IMR-90 (cell line): ENCODE results near the gene PRSS56. TPM values are rescaled to one million over a fixed set of nuclear protein-coding genes. Genes with fewer than 3 reads are reported as not detected.

Source experiments
- ATAC-seq: fragments of 200-7000 bp; cut with Tn5 transposase; 2 replicates; pipeline ENCODE4 v1.9.1; 2020; ENCODE audit warnings: low read depth, mild to moderate bottlenecking, moderate library complexity
- BruUV-seq: library from RNA; stranded (reverse); fragments of 400-500 nt; replicated peaks from 2 replicates; lab custom pipeline; 2021; lab: Mats Ljungman, UMichigan
- CTCF ChIA-PET: fragments of 300-600 bp; formaldehyde crosslinking; extraction: SDS; loops from one replicate; lab custom pipeline; 2021; ENCODE audit warnings: antibody characterized with exemption; lab: Yijun Ruan, JAX
- POLR2A ChIA-PET: fragments of 300-600 bp; sonication (Branson Sonifier 250); formaldehyde crosslinking; loops from one replicate; lab custom pipeline; 2022; ENCODE audit warnings: antibody characterized with exemption; ENCODE audit not compliant: unreplicated experiment; lab: Charles Lee
- DNase-seq: peaks from one replicate; pipeline ENCODE4 v3.0.0; 2013
- H2AFZ ChIP-seq: replicated peaks from 2 replicates; pipeline ENCODE3; 2013; ENCODE audit warnings: low read length, mild to moderate bottlenecking; ENCODE audit not compliant: poor library complexity
- H2AK5ac ChIP-seq: 2 replicates; pipeline ENCODE4 v1.6.1; 2013; ENCODE audit warnings: low read depth, low read length, inconsistent platforms
- H2AK9ac ChIP-seq: replicated peaks from 2 replicates; pipeline ENCODE3; 2013; ENCODE audit warnings: mild to moderate bottlenecking, low read depth, low read length, moderate library complexity; ENCODE audit not compliant: poor library complexity
- H2BK120ac ChIP-seq: 2 replicates; pipeline ENCODE4 v1.6.1; 2013; ENCODE audit warnings: low read depth, low read length, inconsistent platforms
- H2BK15ac ChIP-seq: 3 replicates; pipeline ENCODE4 v1.6.1; 2013; ENCODE audit warnings: low read depth, low read length, inconsistent platforms
- H2BK20ac ChIP-seq: 2 replicates; pipeline ENCODE4 v1.6.1; 2013; ENCODE audit warnings: low read depth, mild to moderate bottlenecking, inconsistent platforms, low read length, moderate library complexity
- H2BK5ac ChIP-seq: 2 replicates; pipeline ENCODE4 v1.6.1; 2013; ENCODE audit warnings: mild to moderate bottlenecking, low read depth, low read length, inconsistent platforms; ENCODE audit not compliant: poor library complexity, severe bottlenecking
- H3K14ac ChIP-seq: replicated peaks from 2 replicates; pipeline ENCODE4 v1.6.1; 2013; ENCODE audit warnings: low read depth, low read length, inconsistent platforms
- H3K18ac ChIP-seq: 2 replicates; pipeline ENCODE4 v1.6.1; 2013; ENCODE audit warnings: low read depth, low read length, control low read depth
- H3K23ac ChIP-seq: 2 replicates; pipeline ENCODE4 v1.6.1; 2013; ENCODE audit warnings: low read depth, low read length, inconsistent platforms
- H3K27ac ChIP-seq: 2 replicates; pipeline ENCODE4 v1.5.1; 2013; ENCODE audit warnings: mild to moderate bottlenecking, control low read depth, low read length; ENCODE audit not compliant: insufficient read depth
- H3K27me3 ChIP-seq: 2 replicates; pipeline ENCODE4 v1.6.1; 2013; ENCODE audit warnings: low read length; ENCODE audit not compliant: control insufficient read depth, insufficient read depth
- H3K36me3 ChIP-seq: 2 replicates; pipeline ENCODE4 v1.6.1; 2013; ENCODE audit warnings: low read length, mixed read lengths; ENCODE audit not compliant: control insufficient read depth, insufficient read depth
- H3K4ac ChIP-seq: 2 replicates; pipeline ENCODE4 v1.6.1; 2013; ENCODE audit warnings: low read depth, low read length, inconsistent platforms
- H3K4me1 ChIP-seq: 2 replicates; pipeline ENCODE4 v1.6.1; 2013; ENCODE audit warnings: low read length, mixed read lengths; ENCODE audit not compliant: control insufficient read depth, insufficient read depth
- H3K4me2 ChIP-seq: 2 replicates; pipeline ENCODE4 v1.6.1; 2013; ENCODE audit warnings: low read depth, mild to moderate bottlenecking, control low read depth, low read length, moderate library complexity
- H3K4me3 ChIP-seq: 2 replicates; pipeline ENCODE4 v1.5.1; 2013; ENCODE audit warnings: low read depth, mild to moderate bottlenecking, control low read depth, low read length, moderate library complexity; ENCODE audit not compliant: insufficient read depth
- H3K56ac ChIP-seq: 2 replicates; pipeline ENCODE4 v1.6.1; 2013; ENCODE audit warnings: low read length, inconsistent platforms; ENCODE audit not compliant: insufficient read depth; ENCODE audit errors: extremely low read depth
- H3K79me1 ChIP-seq, 2 experiments: 2 replicates each; pipeline ENCODE4 v1.6.1; 2013; ENCODE audit warnings: low read length in 2 of 2, inconsistent platforms in 1 of 2, low read depth in 1 of 2
- H3K9ac ChIP-seq: 2 replicates; pipeline ENCODE4 v1.6.1; 2013; ENCODE audit warnings: low read depth, low read length, control low read depth
- H3K9me1 ChIP-seq: 2 replicates; pipeline ENCODE4 v1.6.1; 2013; ENCODE audit warnings: low read length, inconsistent platforms; ENCODE audit not compliant: insufficient read depth
- H3K9me3 ChIP-seq: 2 replicates; pipeline ENCODE4 v1.6.1; 2013; ENCODE audit warnings: low read length; ENCODE audit not compliant: control insufficient read depth, insufficient read depth
- H4K20me1 ChIP-seq: 2 replicates; pipeline ENCODE4 v1.6.1; 2013; ENCODE audit warnings: low read length, inconsistent platforms; ENCODE audit not compliant: insufficient read depth
- H4K5ac ChIP-seq: 2 replicates; pipeline ENCODE4 v1.6.1; 2013; ENCODE audit warnings: mild to moderate bottlenecking, low read depth, low read length, control low read depth
- H4K8ac ChIP-seq, 2 experiments: 2 replicates each; pipeline ENCODE4 v1.6.1; 2013; ENCODE audit warnings: low read depth in 2 of 2, low read length in 2 of 2, control low read depth in 1 of 2, inconsistent platforms in 1 of 2
- H4K91ac ChIP-seq: 2 replicates; pipeline ENCODE4 v1.6.1; 2013; ENCODE audit warnings: low read depth, low read length, inconsistent platforms; ENCODE audit not compliant: insufficient read depth
- ELK1 ChIP-seq: fragments of 150-350 bp; IDR thresholded peaks from 2 replicates; pipeline ENCODE4 v1.6.1; 2016; ENCODE audit warnings: low read depth, mild to moderate bottlenecking, low read length, moderate library complexity, borderline replicate concordance
- MXI1 ChIP-seq: IDR thresholded peaks from 2 replicates; pipeline ENCODE4 v1.6.1; 2012; ENCODE audit warnings: low read depth, mild to moderate bottlenecking, low read length, moderate library complexity, borderline replicate concordance
- NFE2L2 ChIP-seq: fragments of 150-350 bp; IDR thresholded peaks from 2 replicates; pipeline ENCODE4 v1.6.1; 2016; ENCODE audit warnings: low read depth, mild to moderate bottlenecking, low read length
- RAD21 ChIP-seq: IDR thresholded peaks from 2 replicates; pipeline ENCODE4 v1.6.1; 2012; ENCODE audit warnings: low read length, improper control_type of control experiment
- RCOR1 ChIP-seq: IDR thresholded peaks from 2 replicates; pipeline ENCODE4 v1.6.1; 2012; ENCODE audit warnings: mild to moderate bottlenecking, low read length, improper control_type of control experiment; ENCODE audit not compliant: insufficient replicate concordance
- SMC3 ChIP-seq: fragments of 150-350 bp; IDR thresholded peaks from 2 replicates; pipeline ENCODE4 v1.6.1; 2016; ENCODE audit warnings: low read depth, mild to moderate bottlenecking, antibody characterized with exemption, low read length, moderate library complexity
- WGBS, 2 experiments: methylation state at CpG; one replicate each; pipeline versions ENCODE4 v1.1.5 to v1.1.7; 2013; ENCODE audit warnings: missing lambda C conversion rate in 2 of 2; ENCODE audit not compliant: insufficient read length in 1 of 2; ENCODE audit errors: extremely low coverage in 2 of 2; 5-methylcytosine and 5-hydroxymethylcytosine counted together
- dilution Hi-C: fragments of 300-500 bp; cut with HindIII; formaldehyde crosslinking; loops from one replicate; pipeline ENCODE4 v1.14.3; 2018; ENCODE audit warnings: low sequenced_read_pairs; ENCODE audit not compliant: unreplicated experiment
- in situ Hi-C: fragments of 300-500 bp; cut with MboI; formaldehyde crosslinking; loops from 3 replicates; pipeline ENCODE4 v1.14.3; 2019; ENCODE audit warnings: low sequenced_read_pairs, inconsistent platforms, mixed read lengths
- intact Hi-C: fragments of 100-400 bp; cut with micrococcal nuclease; formaldehyde crosslinking; loops from 2 replicates; pipeline ENCODE4 v1.10.0; 2022
- polyA plus RNA-seq, 3 experiments: library from polyadenylated mRNA; depleted of rRNA; stranded (reverse); fragments of >200 nt; gene quantifications; 2 replicates each; pipeline ENCODE4 v1.2.3, GENCODE V29; 2012; ENCODE audit warnings: low replicate concordance in 1 of 3
- total RNA-seq: library from RNA; depleted of rRNA; stranded (reverse); fragments of >200 nt; gene quantifications from 2 replicates; pipeline ENCODE4 v1.2.3, GENCODE V29; 2012

PRSS56 gene
- total and polyA plus RNA-seq, 2 of the 4 experiments (the other 2 are of a cell fraction): not detected

- dilution Hi-C loops: no loop called here
- Histone ChIP-seq H3K14ac (no peak overlapping the region), H4K20me1 (no peaks in the 10 kb centered on the region), H3K4me1 (no peaks in the 10 kb centered on the region), H2BK15ac (no peak overlapping the region), H2AK5ac (no peak overlapping the region), H3K9me3 (no peaks in the 10 kb centered on the region), H3K23ac (no peak overlapping the region), H4K5ac (no peak overlapping the region), H3K18ac (no peak overlapping the region), H3K27me3 (peaks cover 56% of the 10 kb centered on the region), H3K56ac (no peak overlapping the region), H3K9me1 (no peaks in the 10 kb centered on the region), H3K9ac (no peak overlapping the region), H3K27ac (no peak overlapping the region), H2BK20ac (no peak overlapping the region), H3K4me2 (no peak overlapping the region), H4K91ac (no peak overlapping the region), H4K8ac (no peak overlapping the region), H3K4me3 (no peak overlapping the region), H3K36me3 (no peaks in the 10 kb centered on the region), H2AFZ (no peak overlapping the region), H2BK5ac (no peak overlapping the region), H2BK120ac (no peak overlapping the region), H2AK9ac (no peak overlapping the region), H3K4ac (no peak overlapping the region), H3K79me1 (no peaks in the 10 kb centered on the region)
- ATAC-seq: no peak
- ChIA-PET POLR2A (no interaction called here), CTCF (no interaction called here)
- BruUV-seq: no TSS peak
- DNase-seq: no peak
- intact Hi-C loops: loop anchor here (10.0 kb wide), 1 partner anchor 602 kb away; no protein-coding TSS in a partner anchor
- TF ChIP-seq SMC3 (no peak), RCOR1 (no peak), RAD21 (no peak), MXI1 (no peak), ELK1 (no peak), NFE2L2 (no peak)
- no CpG with 5 or more reads among the region's 4 CpGs for WGBS, 2 experiments
- in situ Hi-C loops: no loop called here
These were observed 13.5 kb upstream of the PRSS56 start for GRCh38 chr2:232506709-232507108.
